ENCODE data around the gene MROH2A.

DNA sequence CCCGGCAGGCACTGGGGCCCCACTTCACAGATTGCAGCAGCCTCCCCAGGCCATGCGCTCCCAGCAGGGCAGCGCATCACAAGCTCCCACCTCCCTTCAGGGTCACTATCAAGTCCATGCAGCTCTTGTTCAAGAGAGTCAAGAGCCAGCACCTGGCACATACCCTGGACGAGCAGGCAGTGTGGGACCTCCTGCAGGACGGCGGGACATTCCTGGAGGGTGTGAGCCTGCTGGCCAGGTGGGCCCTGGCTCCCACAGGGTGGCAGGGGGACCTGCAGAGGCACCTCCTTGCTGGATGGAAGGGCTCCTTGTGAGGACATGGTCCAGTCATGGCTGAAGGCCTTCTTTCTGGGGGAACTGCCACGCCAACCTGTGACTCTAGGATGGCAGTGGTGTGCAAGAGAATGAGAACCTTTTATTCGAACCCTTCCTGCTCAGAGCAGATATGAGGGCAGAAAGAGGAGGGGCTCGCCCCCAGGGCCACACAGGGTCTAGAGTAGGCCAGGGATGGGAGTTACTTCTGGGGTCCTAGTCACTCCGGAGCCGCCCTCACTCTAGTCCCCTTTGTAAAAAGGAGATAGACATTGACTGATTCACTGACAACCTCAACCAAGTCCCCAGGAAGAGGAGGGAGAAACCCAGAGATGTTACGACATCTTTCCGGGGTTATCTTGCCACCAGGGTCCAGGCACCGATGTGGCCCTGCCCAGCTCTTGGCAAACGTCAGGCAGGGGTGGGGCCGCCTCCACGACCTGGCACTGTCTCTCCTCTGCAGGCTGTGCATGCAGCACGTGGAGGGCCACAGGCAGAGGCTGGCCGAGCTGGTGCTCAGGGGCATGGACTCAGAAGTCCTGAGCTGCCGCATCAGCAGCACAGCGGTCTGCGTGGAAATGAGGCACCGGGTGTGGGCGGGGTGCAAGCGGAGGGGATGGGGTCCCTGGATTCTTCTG is 44.9 kb downstream of the MROH2A start:
- TF ChIP-seq EP300 (IDR thresholded peaks at IDR 0.05; ENCODE audit: low read length): no peak
- no peak for TF ChIP-seq MYC (IDR thresholded peaks at IDR 0.05; ENCODE audit: low read depth, low read length)
- TF ChIP-seq MYC (CRISPR knock-in tag; IDR thresholded peaks at IDR 0.05; ENCODE audit: borderline replicate concordance, low read depth): no peak
- TF ChIP-seq BHLHE40 (IDR thresholded peaks at IDR 0.05; ENCODE audit: low read length): no peak
- no peak for TF ChIP-seq CTBP1 (IDR thresholded peaks at IDR 0.05; ENCODE audit: borderline replicate concordance)
- TF ChIP-seq CHD2 (IDR thresholded peaks at IDR 0.05; ENCODE audit: low read depth, low read length): no peak
- TF ChIP-seq CEBPB (tag; IDR thresholded peaks at IDR 0.05): no peak
- TF ChIP-seq, protein P1, sequence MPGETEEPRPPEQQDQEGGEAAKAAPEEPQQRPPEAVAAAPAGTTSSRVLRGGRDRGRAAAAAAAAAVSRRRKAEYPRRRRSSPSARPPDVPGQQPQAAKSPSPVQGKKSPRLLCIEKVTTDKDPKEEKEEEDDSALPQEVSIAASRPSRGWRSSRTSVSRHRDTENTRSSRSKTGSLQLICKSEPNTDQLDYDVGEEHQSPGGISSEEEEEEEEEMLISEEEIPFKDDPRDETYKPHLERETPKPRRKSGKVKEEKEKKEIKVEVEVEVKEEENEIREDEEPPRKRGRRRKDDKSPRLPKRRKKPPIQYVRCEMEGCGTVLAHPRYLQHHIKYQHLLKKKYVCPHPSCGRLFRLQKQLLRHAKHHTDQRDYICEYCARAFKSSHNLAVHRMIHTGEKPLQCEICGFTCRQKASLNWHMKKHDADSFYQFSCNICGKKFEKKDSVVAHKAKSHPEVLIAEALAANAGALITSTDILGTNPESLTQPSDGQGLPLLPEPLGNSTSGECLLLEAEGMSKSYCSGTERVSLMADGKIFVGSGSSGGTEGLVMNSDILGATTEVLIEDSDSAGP (CRISPR knock-in tag; IDR thresholded peaks at IDR 0.05): no peak
- no peak for TF ChIP-seq MXI1 (IDR thresholded peaks at IDR 0.05; ENCODE audit: low read depth, low read length)
- TF ChIP-seq, protein P2, sequence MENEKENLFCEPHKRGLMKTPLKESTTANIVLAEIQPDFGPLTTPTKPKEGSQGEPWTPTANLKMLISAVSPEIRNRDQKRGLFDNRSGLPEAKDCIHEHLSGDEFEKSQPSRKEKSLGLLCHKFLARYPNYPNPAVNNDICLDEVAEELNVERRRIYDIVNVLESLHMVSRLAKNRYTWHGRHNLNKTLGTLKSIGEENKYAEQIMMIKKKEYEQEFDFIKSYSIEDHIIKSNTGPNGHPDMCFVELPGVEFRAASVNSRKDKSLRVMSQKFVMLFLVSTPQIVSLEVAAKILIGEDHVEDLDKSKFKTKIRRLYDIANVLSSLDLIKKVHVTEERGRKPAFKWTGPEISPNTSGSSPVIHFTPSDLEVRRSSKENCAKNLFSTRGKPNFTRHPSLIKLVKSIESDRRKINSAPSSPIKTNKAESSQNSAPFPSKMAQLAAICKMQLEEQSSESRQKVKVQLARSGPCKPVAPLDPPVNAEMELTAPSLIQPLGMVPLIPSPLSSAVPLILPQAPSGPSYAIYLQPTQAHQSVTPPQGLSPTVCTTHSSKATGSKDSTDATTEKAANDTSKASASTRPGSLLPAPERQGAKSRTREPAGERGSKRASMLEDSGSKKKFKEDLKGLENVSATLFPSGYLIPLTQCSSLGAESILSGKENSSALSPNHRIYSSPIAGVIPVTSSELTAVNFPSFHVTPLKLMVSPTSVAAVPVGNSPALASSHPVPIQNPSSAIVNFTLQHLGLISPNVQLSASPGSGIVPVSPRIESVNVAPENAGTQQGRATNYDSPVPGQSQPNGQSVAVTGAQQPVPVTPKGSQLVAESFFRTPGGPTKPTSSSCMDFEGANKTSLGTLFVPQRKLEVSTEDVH (IDR thresholded peaks at IDR 0.05; ENCODE audit: low read depth, partially characterized antibody): no peak
- TF ChIP-seq ESRRA (IDR thresholded peaks at IDR 0.05; ENCODE audit: borderline replicate concordance, low read depth): no peak
- TF ChIP-seq, protein P3, sequence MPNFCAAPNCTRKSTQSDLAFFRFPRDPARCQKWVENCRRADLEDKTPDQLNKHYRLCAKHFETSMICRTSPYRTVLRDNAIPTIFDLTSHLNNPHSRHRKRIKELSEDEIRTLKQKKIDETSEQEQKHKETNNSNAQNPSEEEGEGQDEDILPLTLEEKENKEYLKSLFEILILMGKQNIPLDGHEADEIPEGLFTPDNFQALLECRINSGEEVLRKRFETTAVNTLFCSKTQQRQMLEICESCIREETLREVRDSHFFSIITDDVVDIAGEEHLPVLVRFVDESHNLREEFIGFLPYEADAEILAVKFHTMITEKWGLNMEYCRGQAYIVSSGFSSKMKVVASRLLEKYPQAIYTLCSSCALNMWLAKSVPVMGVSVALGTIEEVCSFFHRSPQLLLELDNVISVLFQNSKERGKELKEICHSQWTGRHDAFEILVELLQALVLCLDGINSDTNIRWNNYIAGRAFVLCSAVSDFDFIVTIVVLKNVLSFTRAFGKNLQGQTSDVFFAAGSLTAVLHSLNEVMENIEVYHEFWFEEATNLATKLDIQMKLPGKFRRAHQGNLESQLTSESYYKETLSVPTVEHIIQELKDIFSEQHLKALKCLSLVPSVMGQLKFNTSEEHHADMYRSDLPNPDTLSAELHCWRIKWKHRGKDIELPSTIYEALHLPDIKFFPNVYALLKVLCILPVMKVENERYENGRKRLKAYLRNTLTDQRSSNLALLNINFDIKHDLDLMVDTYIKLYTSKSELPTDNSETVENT (CRISPR knock-in tag; IDR thresholded peaks at IDR 0.05): no peak
- TF ChIP-seq, protein P4, sequence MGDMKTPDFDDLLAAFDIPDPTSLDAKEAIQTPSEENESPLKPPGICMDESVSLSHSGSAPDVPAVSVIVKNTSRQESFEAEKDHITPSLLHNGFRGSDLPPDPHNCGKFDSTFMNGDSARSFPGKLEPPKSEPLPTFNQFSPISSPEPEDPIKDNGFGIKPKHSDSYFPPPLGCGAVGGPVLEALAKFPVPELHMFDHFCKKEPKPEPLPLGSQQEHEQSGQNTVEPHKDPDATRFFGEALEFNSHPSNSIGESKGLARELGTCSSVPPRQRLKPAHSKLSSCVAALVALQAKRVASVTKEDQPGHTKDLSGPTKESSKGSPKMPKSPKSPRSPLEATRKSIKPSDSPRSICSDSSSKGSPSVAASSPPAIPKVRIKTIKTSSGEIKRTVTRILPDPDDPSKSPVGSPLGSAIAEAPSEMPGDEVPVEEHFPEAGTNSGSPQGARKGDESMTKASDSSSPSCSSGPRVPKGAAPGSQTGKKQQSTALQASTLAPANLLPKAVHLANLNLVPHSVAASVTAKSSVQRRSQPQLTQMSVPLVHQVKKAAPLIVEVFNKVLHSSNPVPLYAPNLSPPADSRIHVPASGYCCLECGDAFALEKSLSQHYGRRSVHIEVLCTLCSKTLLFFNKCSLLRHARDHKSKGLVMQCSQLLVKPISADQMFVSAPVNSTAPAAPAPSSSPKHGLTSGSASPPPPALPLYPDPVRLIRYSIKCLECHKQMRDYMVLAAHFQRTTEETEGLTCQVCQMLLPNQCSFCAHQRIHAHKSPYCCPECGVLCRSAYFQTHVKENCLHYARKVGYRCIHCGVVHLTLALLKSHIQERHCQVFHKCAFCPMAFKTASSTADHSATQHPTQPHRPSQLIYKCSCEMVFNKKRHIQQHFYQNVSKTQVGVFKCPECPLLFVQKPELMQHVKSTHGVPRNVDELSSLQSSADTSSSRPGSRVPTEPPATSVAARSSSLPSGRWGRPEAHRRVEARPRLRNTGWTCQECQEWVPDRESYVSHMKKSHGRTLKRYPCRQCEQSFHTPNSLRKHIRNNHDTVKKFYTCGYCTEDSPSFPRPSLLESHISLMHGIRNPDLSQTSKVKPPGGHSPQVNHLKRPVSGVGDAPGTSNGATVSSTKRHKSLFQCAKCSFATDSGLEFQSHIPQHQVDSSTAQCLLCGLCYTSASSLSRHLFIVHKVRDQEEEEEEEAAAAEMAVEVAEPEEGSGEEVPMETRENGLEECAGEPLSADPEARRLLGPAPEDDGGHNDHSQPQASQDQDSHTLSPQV (IDR thresholded peaks at IDR 0.05): no peak
